Stimulated activated CD4-positive, alpha-beta T cell treated with anti-CD3 and anti-CD28 coated beads, Interleukin-15, amount 100 ng/mL, for 48 hours (primary cell): ENCODE results near the gene NES.

Source experiments
- DNase-seq, 2 donors: peaks; one replicate each; pipeline ENCODE4 v3.0.0-alpha.2; 2020; ENCODE audit warnings: low read depth in 2 of 2

NES gene

DNA sequence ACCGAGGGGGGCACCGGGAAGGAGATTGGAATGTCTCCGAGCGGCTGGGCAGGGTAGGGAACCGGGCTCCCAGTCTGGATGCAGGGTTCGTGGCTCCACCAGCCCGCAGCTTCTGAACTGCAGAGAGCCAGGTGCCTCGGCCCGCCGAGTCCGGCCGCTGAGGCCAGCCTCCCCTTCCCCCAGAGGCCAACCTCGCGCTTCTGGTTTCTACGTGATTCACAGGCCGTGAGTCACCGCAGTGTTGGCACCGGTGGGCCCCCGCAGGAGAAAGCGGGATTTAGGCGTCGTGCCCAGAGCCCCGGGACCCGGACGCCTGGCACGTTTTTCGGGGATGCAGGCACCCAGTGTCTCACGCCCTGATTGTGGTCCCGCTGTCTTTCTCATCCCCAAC, 27.7 kb upstream of the NES start:
- DNase-seq, result peak in 1 of 2 donors; percentile 49

DNA sequence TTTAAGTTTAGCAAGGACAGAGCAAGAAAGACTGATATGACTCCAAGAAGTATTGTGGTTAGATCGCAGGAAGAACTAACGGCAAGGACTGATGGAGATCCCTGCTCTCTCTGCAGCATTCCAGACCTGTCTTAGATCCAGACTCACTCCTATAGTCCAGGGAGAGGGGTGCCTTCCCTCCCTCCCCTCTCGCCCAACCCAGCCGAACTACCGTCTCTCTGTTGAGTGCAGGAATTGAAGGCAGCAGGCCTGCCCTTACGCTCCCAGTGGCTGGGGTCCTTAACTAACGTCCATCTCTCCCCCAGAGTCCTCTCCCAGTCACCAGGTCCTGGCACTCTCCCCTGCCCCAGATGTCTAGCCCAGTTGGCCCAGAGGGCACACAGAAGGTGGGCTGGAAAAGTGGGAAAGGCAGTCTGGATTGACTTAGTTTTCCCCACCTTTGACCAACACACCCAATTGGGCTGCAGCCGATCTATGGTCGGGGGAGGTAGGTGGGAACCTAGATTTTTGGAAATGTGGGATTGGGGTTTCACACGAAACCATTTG, 27.0 kb upstream of the NES start:
- no peak for DNase-seq

DNA sequence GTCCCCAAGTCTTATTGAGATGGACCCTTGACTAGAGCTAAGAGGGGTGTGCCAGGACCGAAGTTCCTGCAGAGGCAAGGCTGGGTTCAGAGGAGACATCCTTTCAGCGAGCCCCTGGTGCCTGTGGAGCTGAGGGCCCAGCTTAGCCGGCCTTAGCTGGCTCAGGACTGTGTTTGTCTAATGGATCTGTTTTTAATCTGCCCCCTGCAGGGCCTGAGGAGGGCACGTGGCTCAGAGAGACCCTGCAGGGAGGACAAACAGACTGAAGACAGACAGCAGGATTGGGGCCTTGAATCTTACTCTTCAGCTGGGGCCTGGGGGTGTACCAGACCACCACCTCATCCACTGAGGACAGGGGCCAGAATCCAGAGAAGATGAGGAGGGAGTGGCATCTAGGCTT, 26.5 kb upstream of the NES start:
- DNase-seq, result no peak

DNA sequence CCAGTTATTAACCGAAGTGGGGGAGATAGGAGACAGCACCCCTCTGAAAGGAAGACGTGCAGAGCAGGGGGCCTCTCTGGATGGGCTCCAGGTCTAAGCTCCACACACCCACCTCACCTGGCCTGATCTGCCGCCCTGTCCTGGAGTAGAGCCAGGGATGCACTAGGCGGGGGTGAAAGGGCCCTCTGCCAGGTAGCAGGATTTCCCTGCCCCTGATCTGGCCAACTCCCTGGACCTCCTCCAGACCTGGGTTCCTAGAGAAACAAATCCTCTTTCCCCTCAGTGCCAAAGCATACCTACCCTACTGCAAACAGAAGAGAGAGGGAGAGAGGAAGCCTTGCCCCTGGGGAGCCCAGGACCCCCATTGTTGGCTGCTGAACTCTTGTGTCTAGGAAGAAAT, 26.1 kb upstream of the NES start:
- no peak for DNase-seq

DNA sequence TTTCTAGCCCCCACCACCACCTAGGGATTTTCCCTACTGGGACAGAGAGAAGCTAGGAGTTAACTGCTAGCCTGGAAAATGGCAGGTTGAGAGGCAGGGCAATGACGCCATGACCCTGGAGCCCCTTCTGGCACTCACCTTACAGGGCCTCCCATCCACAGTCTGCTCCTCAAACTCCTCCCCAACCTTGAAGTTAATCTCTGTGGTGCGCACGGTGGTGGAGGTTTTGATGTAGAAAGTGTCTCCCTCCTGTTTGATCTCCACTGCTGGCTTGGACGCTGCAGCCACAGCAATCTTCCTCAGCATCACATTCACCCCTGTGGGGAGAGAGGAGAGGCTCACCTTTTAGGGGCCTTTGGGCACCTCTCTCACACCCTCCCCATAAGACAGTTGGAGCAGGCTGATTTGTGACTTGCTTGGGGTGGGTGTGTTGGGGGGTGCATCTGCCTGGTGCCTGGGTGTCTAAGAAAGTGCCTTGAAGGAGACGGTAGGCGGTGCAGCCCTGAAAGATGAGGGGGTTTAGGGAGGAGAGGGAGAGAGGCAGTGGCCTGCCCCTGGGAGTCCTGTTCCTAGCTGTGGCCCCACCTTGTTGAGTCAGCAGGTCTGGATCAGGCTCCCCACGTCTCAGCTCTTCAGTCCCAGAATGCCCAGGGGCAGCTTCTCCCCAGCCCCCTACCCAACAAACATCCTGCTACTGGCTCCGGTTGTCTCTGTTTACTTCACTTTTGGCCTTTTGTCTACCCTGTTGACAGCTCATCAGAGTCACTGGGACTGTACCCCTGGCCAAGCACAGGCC, 23.7 kb upstream of the NES start:
- DNase-seq, result no peak

DNA sequence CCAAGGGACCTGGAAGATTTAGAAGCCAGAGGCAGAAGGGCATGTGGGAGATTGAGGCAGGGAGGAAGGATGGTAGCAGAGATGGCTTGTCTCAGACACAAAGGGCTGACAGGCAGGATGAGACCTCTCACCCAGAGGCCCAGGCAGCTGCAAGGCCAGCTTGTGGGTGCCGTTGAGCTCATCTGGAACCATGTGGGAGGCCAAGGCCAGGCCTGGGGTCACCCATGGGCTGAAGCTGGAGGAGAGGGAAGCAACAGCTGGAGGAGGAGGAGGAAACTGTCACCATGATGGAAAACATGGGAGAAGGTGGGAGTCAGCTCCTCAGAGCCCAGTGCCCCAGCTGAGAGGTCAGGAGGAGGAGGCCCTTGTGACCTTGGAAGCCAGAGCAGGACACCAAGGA, 21.8 kb upstream of the NES start:
- DNase-seq, result no peak

DNA sequence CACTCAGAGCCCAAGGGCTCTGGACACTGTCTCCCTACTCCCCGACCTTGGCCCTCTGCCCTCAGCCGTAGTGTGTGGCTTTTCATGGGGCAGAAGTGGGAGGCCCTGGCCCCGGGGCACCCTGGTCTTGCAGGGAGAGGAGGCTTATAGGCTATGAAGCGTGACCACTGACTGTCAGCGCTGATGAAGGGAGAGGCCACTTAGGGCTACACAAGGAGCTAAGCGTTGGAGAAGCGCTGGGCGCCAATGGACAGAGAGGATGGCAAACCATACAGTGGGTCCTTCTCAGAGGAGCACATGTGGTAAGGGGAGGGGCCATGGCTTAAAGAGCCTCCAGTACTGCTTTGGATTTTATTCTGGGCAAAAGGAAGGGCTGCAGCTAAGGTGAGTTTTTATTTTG, 20.3 kb upstream of the NES start:
- no peak for DNase-seq

DNA sequence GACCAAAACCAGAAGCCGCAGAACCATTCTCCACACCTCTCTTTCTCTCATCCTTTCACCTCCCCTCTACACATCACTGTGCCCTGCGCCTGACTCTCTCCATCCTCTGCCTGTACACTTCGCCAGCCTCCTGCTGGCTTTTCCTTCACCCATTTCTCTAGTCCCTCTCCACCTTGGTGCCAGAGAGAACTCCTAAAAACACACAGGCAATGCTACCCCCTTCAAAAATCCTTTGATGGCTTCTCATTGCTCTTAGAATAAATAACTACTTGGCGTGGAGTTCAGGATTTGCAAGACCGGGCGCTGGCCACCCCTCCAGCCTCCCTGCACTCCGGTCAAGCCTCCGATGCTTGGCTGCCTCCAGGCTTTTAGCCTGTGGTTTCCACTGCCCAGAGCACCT, 19.5 kb upstream of the NES start:
- no peak for DNase-seq

DNA sequence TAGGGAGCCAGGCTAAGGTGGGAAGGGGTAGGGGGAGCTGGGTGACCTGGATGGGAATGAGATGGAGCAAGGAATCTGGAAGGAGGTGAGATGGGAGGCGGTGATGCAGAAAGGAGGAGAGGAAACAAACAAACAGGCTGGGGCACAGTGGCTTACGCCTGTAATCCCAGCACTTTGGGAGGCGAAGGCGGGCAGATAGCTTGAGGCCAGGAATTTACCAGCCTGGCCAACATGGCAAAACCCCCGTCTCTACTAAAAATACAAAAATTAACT, 17.4 kb upstream of the NES start:
- no peak for DNase-seq

DNA sequence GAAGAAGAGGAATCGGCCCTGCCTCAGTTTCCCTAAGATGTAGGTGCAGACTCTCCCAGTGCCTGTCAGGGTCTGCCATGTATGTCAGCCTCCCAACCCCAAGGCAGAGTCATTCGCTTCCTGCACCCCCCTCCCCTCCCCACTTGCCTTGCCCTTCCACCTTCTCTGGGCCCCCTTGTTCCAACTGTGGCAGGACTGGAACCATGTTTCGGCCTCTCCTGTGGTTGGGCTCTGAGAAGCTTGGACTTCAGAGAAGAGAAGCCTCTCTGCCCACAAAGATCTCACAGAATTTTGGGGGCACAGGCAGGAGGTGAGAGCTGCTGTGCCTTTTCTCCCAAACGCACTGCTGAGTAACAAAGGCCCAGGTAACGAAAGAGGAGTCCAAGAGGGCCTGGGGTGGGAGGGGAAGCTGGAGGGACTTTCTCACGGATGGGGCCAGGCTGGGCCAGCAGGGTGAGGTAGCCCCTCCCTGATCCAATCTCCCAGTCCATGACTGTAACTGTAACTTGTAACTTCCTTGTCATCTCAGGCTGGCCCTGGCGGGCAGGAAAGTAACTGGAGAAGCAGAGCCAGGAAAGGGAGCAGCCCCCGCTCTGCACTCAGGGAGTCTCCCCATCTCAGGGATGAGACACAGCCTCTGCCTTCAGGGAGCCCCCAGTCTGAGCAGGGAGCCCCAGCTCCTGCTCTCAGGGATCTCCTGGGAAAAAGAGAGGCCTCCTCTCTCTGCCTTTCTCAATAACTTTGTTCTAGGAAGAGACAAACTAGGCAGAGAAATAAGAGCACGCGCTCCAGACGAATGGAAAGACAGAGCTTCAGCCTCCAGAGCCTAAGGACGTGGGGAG, 16.9 kb upstream of the NES start:
- no peak for DNase-seq

DNA sequence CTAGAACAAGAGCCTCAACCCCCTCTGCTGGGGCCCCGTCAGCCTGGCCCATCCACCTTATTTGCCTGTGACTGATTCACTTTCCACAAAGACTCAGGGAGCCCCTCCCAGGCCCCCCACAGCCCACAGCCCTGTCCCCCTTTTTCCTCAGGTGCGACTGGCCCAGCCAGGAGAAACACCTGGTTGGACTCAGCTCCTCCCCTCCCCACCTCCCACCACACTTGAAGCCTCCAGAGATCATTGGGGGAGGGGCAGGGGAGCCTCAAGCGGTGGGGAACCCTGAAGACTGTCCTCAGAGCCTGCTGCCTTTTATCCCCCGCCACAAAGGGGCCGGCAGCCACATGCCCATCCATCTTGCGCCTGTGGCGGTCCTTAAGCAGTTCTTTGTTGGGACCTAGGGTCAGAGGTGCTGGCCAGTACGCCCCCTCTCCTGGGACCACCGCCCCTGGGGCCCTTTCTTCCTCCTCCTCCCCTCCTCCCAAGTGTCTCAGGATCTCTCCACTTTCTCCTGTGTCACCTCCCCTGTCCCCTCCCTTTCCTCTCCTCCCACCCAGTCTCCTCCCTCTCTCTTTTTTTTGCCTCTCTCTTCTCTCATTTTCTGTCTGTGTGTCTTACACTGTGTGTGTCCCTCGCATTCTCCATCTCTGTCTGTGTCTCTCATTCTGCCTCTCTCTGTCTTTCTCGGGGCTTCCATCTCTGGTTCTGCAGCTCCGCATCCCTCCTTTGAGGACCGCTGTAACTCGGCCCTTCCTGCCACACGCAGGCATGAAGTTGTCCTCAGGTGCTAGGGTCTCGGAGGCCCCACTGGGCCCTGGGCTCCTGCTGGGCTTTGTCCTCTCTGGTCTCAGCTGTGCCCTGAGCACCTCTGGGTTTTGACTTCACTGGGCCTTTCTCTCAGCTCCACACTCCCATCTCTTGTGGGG, 16.0 kb upstream of the NES start:
- no peak for DNase-seq

DNA sequence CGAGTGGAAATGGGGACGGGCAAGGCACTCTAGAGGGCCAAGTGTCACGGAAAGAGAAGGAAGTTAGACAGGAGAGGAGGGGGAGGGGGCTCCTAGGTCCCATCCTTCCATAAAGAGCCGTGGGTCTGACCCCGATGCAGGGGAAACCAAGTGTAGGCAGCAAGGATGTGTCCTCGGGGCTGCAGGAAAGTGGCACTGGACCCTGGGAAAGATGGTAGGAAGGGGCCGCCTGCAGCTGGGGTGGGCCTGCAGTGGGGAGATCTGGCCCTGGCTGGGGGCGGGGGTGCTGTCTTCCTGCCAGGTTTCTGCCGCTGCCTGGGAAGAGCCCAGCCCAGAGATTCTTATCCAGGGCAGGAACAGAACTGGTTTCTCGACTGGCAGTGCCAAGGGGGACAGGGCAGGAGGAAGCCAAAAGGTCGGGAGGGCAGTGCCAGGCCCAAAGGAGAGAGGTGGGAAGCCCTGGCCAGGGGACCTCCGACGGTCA, 15.3 kb upstream of the NES start:
- no peak for DNase-seq

DNA sequence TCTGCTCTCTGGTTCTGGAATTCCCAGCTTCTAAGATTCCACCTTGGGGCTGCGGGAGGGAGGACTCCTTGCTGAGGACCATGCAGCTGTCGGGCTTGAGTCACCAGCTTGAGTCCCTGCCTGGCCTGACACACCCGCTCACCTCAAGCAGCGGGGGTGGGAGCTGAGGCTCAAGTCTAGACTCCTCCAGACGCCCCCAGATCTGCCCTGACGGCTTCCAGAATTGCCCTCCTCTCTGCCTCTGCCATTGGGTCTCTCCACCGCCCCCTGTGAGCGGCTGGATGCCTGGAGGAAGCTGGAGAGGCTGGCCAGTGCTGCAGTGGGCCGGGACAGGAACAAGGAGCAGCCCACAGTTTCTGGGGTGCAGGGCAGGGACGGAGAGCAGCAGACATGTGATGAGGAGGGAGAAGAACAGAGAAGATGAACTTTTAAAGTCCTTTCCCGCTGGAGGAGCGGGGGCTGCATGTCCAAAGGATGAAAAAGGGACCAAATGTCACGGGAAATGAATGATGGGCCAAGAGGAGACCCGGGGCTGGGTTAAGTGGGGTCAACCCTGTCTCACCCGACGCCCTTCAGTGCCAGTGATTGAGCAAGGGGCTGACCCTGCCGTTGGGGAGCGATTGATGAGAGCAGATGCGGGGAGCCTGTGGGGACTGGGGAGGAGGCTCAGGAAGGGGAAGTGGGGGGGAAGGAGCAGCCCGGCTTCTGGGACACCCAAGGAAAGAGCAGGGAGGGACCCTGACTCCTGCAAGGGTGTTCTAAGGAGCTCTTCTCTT, 14.6 kb upstream of the NES start:
- no peak for DNase-seq

DNA sequence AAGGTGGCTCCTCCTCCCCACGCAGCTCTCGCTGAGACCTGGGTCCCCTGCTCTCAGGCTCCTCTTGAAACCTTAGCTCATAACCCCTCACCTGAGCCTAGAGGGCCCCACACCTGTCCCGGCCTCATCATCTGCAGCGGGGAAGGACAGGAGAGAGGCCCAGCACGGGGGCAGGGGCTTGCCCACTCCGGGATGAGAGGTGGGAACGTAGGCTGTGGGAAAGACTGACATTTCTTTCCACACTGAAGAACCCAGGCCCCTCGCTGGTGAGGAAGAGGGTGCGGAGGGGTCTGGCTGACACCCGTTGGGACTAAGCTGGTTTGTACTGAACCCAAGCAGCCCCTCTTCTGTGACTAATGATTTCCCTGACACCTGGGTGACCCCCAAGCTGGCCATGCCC, 14.0 kb upstream of the NES start:
- no peak for DNase-seq

DNA sequence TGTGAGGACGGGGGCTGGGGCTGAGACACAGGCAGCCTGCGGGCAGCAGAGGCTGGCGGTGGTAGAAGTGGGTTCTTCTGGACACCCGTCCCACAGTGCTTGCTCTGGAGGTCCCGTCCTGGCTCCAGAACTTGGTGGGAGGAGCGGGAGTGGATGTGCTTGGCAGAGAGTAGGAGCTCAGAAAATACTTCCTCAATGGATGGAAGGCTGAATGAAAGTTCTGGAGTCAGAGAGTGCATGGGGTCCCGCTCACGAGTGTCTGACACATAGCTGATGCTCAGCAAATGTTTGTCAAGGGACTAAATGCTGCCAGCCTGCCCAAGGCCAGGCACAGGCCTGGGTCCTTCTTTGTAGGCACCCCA, 13.4 kb upstream of the NES start:
- no peak for DNase-seq

DNA sequence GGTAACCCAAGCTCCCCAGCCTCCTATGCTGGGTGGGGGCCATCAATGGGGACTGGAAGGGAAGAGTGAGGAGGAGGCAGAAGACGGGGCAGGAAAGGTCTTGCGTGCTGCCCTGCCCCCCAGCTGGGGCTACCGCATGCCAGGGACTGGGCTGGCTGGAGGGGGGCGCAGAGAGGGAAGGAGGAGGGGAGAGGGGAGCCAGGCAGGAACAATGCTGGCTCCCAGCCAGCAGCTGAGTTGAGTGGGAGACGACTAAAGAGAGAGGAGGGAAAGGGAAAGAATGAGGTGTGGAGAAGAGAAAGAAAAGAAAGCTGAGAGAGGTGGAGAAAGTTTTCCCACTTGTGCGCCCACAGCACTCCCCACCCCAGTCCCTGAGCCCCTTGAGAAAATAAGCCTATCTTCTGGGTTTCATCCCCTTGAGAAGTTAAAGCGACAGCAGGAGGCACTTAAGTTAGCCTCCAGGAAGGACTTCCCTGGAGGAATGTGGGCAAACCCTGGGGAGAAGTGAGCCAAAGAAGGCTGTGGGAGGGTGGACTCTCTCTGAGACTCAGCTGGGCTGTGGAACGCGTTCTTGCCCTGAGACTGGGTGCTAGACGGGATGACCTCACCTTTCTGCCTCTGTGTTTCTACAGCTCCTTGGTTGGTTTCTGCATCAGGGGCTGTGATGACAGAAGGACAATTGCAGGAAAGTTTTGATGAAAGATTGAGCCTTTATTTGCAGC, 12.9 kb upstream of the NES start:
- DNase-seq, result no peak

DNA sequence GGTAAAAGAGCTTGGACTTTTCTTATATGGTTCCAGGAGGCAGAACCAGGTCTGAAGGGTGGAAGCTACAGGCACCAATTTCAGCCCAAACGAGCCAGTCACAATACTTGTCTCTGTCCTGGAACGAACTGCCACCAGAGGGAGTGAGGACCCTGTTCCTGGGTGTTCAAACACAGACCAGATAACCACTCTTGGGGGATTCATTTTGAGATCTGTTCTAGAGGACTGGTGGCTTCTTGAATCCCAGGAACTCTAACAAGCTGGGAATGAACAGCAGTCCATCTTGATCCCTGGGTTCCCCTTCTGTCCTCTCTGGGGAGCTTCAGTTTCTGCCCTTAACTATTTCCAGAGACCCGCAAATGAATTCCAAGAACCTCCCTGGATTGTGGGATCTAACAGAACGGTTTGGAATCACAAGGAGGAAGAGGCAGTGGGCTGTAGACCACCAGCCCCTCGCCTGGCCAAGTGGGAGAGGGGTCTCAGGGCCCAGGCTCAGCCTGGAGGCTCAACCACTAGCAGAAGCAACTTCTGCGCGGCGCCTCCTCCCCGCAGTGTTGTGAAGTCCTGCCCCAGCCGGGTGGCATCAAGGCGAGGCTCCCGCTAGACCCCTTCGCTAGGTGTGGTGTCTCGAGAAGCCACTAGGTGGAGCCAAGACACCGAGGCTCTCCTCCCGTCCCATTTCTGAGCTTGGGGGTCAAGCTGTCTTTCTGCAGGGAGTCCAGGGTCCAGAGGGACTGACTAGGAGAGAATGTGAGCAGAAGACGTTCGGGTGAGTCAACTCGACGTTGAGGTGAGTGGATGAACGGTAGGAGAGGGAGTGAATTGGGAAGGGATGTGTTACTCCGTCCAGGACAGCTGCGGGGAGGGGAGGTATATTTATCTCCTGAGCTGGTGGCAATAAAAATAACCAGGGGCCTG, 12.1 kb upstream of the NES start:
- DNase-seq, result peak; percentile 67

DNA sequence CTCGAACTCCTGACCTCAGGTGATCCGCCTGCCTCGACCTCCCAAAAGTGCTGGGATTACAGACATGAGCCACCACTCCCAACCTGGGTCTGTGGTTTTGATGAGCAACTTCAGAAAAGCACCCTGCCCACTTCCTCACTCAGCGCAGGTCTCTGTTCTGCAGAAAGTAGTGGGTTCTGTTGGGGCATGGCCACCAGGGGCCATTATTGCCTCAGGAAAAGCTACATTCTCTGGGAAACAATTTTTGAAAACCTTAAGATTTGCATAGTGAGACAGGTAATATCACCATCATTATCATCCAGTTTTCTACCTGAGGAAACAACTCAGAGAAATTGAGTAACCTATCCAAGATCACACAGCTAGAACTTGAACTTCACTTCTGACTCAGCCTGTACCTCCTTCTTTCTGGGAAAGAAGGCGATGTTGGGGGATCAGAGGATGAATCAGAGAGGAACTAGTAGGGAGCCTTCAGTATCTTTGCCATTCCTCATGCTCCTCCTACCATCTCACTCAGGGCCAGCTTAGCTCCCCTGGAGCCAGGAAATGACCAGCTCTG, 7.1 kb upstream of the NES start:
- peak in 1 of 2 donors; percentile 30 for DNase-seq

DNA sequence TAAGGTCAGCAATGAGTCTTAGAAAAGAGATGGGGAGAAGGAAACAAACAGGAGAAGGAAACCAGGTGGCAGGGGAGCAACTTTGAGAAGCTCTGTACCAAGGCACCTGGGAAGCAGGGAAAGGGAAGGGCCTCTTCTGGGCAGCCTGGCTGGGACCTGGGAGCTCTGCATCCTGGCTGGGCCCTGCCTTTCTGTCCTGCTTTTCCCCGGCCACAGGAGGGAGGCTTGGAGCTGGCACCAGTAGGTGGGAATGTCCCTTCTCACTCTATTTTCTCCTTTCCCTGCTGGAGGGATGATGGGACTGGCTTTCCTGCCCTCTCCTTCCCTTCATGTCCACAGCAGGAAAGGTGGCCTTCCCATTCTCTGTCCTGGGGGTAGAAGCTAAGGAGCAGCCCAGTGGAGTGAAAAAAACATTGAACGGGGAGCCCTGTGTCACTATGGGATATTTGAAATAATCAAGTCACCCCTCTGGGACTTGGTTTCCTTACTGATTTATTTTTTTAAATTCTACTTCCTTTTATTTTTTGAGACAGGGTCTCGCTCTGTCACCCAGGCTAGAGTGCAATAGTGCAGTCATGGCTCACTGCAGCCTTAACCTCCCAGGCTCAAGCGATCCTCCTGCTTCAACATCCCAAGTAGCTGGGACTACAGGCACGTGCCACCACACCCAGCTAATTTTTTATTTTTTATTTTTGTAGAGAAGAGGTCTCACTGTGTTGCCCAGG, 5.1 kb upstream of the NES start:
- no peak for DNase-seq
